ENCODE results near the gene DBI. TPM values are rescaled to one million over a fixed set of nuclear protein-coding genes. Genes with fewer than 3 reads are reported as not detected.
"Not testable (repeated sequence)": the region's sequence is repeated elsewhere in the genome, so short reads cannot be mapped to it uniquely, and the experiment has no call there.

The DBI gene
- total RNA-seq, 1 experiment from 2014 or later: 265 TPM

DNA sequence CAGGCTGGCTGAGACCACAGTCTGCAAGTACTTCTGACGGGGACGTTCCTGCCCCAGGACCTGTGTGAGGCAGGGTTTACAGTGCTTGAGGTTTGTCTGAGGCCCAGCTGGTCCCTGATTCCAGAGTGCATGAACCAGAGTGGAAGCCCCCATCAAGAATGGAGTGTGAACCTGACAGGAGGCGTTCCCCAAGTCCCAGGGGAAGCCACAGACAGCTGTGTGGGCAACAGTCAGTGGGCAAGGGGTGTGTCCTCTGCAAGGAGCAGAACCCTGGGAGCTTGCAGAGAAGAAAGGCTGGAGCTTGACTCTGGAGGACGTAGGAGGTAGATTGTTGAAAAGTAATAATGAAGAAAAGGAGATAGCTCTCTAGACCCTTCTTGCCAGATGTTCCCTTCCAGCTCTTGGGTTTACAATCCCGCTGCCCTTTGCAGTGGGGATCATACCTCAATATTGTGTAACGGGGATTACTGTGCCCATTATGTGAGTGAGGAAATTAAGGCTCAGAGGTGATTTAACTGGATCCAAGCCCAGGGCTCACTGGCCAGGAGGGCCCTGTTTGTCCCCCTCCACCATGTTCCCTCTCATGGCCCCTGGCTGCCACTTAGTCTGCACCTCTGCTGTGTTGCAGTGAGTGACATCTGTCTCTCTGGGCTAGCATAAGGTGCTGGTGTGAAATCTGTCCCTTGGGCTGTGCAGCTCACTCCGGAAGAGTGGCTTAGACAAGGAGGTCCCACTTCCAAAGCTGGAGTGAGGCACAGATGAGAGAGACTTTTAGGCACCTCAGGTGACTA lies 6.2 kb downstream of the DBI start:
- ChIA-PET POLR2A (ENCODE audit: unreplicated experiment) (no interaction called here), CTCF (no interaction called here)
- peaks cover 55% of the 10 kb centered on the region for H3K36me3 ChIP-seq (ENCODE audit: low read depth)
- intact Hi-C loops (cut with micrococcal nuclease; ENCODE audit: unreplicated experiment): no loop called here
- H3K4me2 ChIP-seq: no peak overlapping the region
- peaks cover 20% of the 10 kb centered on the region for H3K79me2 ChIP-seq (ENCODE audit: low read depth)
- no peak for DNase-seq
- H3K4me3 ChIP-seq: no peak overlapping the region
- peaks cover 13% of the 10 kb centered on the region; the same call in 1 of the 2 replicates for H3F3A ChIP-seq (ENCODE audit: insufficient read depth, low read depth)
- H3K27ac ChIP-seq: no peak overlapping the region
- H3K4me1 ChIP-seq (replicated peaks; ENCODE audit: insufficient read depth): peaks cover 10% of the 10 kb centered on the region
- H3K27me3 ChIP-seq (ENCODE audit: insufficient read depth, low read depth): no peaks in the 10 kb centered on the region
- BruUV-seq (replicated peaks): no TSS peak
- H4K20me1 ChIP-seq (ENCODE audit: insufficient read depth): peaks cover 18% of the 10 kb centered on the region
- H3K9me3 ChIP-seq (ENCODE audit: insufficient read depth, low read depth): no peaks in the 10 kb centered on the region
- no peak overlapping the region for H2AFZ ChIP-seq
- no peaks in the 10 kb centered on the region for H3K9me2 ChIP-seq (ENCODE audit: insufficient read depth)
- TF ChIP-seq EZH2 (IDR thresholded peaks at IDR 0.05; ENCODE audit: low read depth): no peak
- TF ChIP-seq CTCF (conservative IDR thresholded peaks at IDR 0.05): no peak

- H3K79me2 ChIP-seq (ENCODE audit: low read depth); CTCF ChIA-PET; H3K4me2 ChIP-seq; H3K9me2 ChIP-seq (ENCODE audit: insufficient read depth); DNase-seq; H4K20me1 ChIP-seq (ENCODE audit: insufficient read depth); H3K27ac ChIP-seq; BruUV-seq (replicated peaks); intact Hi-C loops (cut with micrococcal nuclease; ENCODE audit: unreplicated experiment); H3K27me3 ChIP-seq (ENCODE audit: insufficient read depth, low read depth); H2AFZ ChIP-seq; H3K4me1 ChIP-seq (replicated peaks; ENCODE audit: insufficient read depth); H3K9me3 ChIP-seq (ENCODE audit: insufficient read depth, low read depth); POLR2A ChIA-PET (ENCODE audit: unreplicated experiment); H3K4me3 ChIP-seq: not testable (repeated sequence)
- peaks cover 44% of the 10 kb centered on the region for H3K36me3 ChIP-seq (ENCODE audit: low read depth)
- peaks cover 13% of the 10 kb centered on the region; the same call in 1 of the 2 replicates for H3F3A ChIP-seq (ENCODE audit: insufficient read depth, low read depth)
These were observed 7.3 kb downstream of the DBI start for GRCh38 chr2:119373907-119374745.

GRCh38 chr2:119376406-119376805 lies 9.6 kb downstream of the DBI start:
- intact Hi-C loops (cut with micrococcal nuclease; ENCODE audit: unreplicated experiment); H3K79me2 ChIP-seq (ENCODE audit: low read depth); H3K27me3 ChIP-seq (ENCODE audit: insufficient read depth, low read depth); POLR2A ChIA-PET (ENCODE audit: unreplicated experiment); CTCF ChIA-PET; H3K9me2 ChIP-seq (ENCODE audit: insufficient read depth); H4K20me1 ChIP-seq (ENCODE audit: insufficient read depth); H3K4me2 ChIP-seq; DNase-seq; H3K4me1 ChIP-seq (replicated peaks; ENCODE audit: insufficient read depth); H3K9me3 ChIP-seq (ENCODE audit: insufficient read depth, low read depth); H2AFZ ChIP-seq; H3K27ac ChIP-seq; BruUV-seq (replicated peaks); H3K4me3 ChIP-seq: not testable (repeated sequence)
- H3F3A ChIP-seq (ENCODE audit: insufficient read depth, low read depth): peaks cover 13% of the 10 kb centered on the region; the same call in 1 of the 2 replicates
- peaks cover 25% of the 10 kb centered on the region for H3K36me3 ChIP-seq (ENCODE audit: low read depth)

DNA sequence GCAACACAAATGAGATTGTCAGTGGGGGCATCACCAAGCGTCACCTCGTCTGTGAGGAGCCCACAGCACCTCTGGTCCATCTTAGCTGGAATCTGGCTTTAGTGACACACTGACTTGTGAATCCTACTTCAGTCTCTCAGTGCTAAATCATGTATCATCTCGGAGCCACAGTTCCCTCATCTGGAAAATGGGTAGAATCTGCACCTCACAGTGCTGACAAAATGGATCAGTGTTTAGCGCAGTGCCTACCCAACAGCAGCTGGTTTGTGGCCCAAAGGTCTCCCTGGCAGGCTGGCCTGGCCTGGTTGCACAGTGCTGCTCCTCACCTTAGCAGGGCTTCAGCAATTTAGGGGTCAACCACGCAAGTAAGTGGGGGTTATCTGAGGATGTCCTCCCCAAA lies 10.0 kb downstream of the DBI start:
- intact Hi-C loops (cut with micrococcal nuclease; ENCODE audit: unreplicated experiment): no loop called here
- CTCF ChIA-PET: no interaction called here
- Histone ChIP-seq H4K20me1 (ENCODE audit: insufficient read depth) (no peaks in the 10 kb centered on the region), H3K27ac (no peak overlapping the region), H3K9me2 (ENCODE audit: insufficient read depth) (no peaks in the 10 kb centered on the region), H3K27me3 (ENCODE audit: insufficient read depth, low read depth) (no peaks in the 10 kb centered on the region), H3K36me3 (ENCODE audit: low read depth) (peaks cover 21% of the 10 kb centered on the region), H3K9me3 (ENCODE audit: insufficient read depth, low read depth) (no peaks in the 10 kb centered on the region), H2AFZ (no peak overlapping the region), H3K4me1 (replicated peaks; ENCODE audit: insufficient read depth) (no peaks in the 10 kb centered on the region), H3K4me2 (no peak overlapping the region), H3K4me3 (no peak overlapping the region), H3K79me2 (ENCODE audit: low read depth) (no peaks in the 10 kb centered on the region), H3F3A (ENCODE audit: insufficient read depth, low read depth) (peaks cover 13% of the 10 kb centered on the region; the same call in 1 of the 2 replicates)
- no peak for TF ChIP-seq CTCF (conservative IDR thresholded peaks at IDR 0.05)
- TF ChIP-seq EZH2 (IDR thresholded peaks at IDR 0.05; ENCODE audit: low read depth): no peak
- no TSS peak for BruUV-seq (replicated peaks)
- DNase-seq: no peak
- POLR2A ChIA-PET (ENCODE audit: unreplicated experiment): no interaction called here

Measured in PC-9 (cell line).